ENCODE measurements around the gene SH3BP5L. TPM values are rescaled to one million over a fixed set of nuclear protein-coding genes. Genes with fewer than 3 reads are reported as not detected.

The SH3BP5L gene
- total and polyA plus RNA-seq, 2 of the 13 experiments (the other 11 are each of a cell fraction or from before 2014, with no cell fraction given): 10.3 to 14.9 TPM

- TF ChIP-seq ZNF792 (CRISPR knock-in tag; IDR thresholded peaks at IDR 0.05) (no peak), MXI1 (IDR thresholded peaks at IDR 0.05; ENCODE audit: borderline replicate concordance, low read depth, low read length) (0 out of 3 replicates have a peak, but pooled peaks have one; percentile 2), ZFP1 (CRISPR knock-in tag; IDR thresholded peaks at IDR 0.05) (no peak), ZNF776 (CRISPR knock-in tag; IDR thresholded peaks at IDR 0.05) (no peak), MATR3 (CRISPR knock-in tag; IDR thresholded peaks at IDR 0.05) (no peak), ZNF3 (CRISPR knock-in tag; IDR thresholded peaks at IDR 0.05) (no peak), FUBP1 (CRISPR knock-in tag; IDR thresholded peaks at IDR 0.05; ENCODE audit: borderline replicate concordance) (no peak), ZNF513 (CRISPR knock-in tag; conservative IDR thresholded peaks at IDR 0.05) (no peak), TEAD3 (CRISPR knock-in tag; optimal IDR thresholded peaks at IDR 0.05; ENCODE audit: borderline replicate concordance) (peak; percentile 14), STAT6 (CRISPR knock-in tag; IDR thresholded peaks at IDR 0.05; ENCODE audit: borderline replicate concordance) (peak; percentile 65; the same call in 1 of the 2 replicates), ZNF251 (CRISPR knock-in tag; IDR thresholded peaks at IDR 0.05) (no peak), TAF1 (CRISPR knock-in tag; IDR thresholded peaks at IDR 0.05) (no peak), MBNL3 (CRISPR knock-in tag; conservative IDR thresholded peaks at IDR 0.05) (no peak), ATF7-NPFF (CRISPR knock-in tag; IDR thresholded peaks at IDR 0.05; ENCODE audit: low read depth) (0 out of 2 replicates have a peak, but pooled peaks have one; percentile 15), ZBTB37 (CRISPR knock-in tag; IDR thresholded peaks at IDR 0.05) (no peak), YY1 (IDR thresholded peaks at IDR 0.05; ENCODE audit: insufficient read depth, insufficient replicate concordance, low read depth, low read length) (no peak), MYNN (CRISPR knock-in tag; IDR thresholded peaks at IDR 0.05; ENCODE audit: low read depth) (no peak), SOX5 (CRISPR knock-in tag; IDR thresholded peaks at IDR 0.05; ENCODE audit: borderline replicate concordance) (0 out of 2 replicates have a peak, but pooled peaks have one; percentile 22), RBFOX2 (IDR thresholded peaks at IDR 0.05; ENCODE audit: low read depth, low read length) (no peak)
- TF ChIP-seq, protein P1, sequence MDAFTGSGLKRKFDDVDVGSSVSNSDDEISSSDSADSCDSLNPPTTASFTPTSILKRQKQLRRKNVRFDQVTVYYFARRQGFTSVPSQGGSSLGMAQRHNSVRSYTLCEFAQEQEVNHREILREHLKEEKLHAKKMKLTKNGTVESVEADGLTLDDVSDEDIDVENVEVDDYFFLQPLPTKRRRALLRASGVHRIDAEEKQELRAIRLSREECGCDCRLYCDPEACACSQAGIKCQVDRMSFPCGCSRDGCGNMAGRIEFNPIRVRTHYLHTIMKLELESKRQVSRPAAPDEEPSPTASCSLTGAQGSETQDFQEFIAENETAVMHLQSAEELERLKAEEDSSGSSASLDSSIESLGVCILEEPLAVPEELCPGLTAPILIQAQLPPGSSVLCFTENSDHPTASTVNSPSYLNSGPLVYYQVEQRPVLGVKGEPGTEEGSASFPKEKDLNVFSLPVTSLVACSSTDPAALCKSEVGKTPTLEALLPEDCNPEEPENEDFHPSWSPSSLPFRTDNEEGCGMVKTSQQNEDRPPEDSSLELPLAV (CRISPR knock-in tag; conservative IDR thresholded peaks at IDR 0.05; ENCODE audit: low read depth): no peak
These were observed 48.3 kb upstream of the SH3BP5L start (continued) for GRCh38 chr1:248873993-248874533.
